H9 (cell line): ENCODE data around the gene TNIP1. TPM values are rescaled to one million over a fixed set of nuclear protein-coding genes. Genes with fewer than 3 reads are reported as not detected.

Experiments used
- DNase-seq: peaks from one replicate; pipeline ENCODE4 v3.0.0-alpha.2; 2017
- H2AFZ ChIP-seq: one replicate; pipeline ENCODE4 v1.6.1; 2013; ENCODE audit warnings: mild to moderate bottlenecking, low read length, control low read depth, moderate library complexity
- H2AK5ac ChIP-seq: 2 replicates; pipeline ENCODE4 v1.6.1; 2013; ENCODE audit warnings: low read length, control low read depth, mixed read lengths; ENCODE audit not compliant: insufficient read length
- H2BK120ac ChIP-seq: one replicate; pipeline ENCODE4 v1.6.1; 2013; ENCODE audit warnings: low read depth, mild to moderate bottlenecking, low read length, control low read depth, inconsistent platforms; ENCODE audit not compliant: poor library complexity, severe bottlenecking
- H2BK12ac ChIP-seq: 2 replicates; pipeline ENCODE4 v1.6.1; 2013; ENCODE audit warnings: low read length, control low read depth, mixed read lengths, low read depth; ENCODE audit not compliant: insufficient read length
- H2BK15ac ChIP-seq: 2 replicates; pipeline ENCODE4 v1.6.1; 2013; ENCODE audit warnings: low read depth, low read length, control low read depth
- H2BK20ac ChIP-seq: one replicate; pipeline ENCODE4 v1.6.1; 2013; ENCODE audit warnings: low read depth, mild to moderate bottlenecking, low read length, control low read depth, inconsistent platforms; ENCODE audit not compliant: poor library complexity, severe bottlenecking
- H2BK5ac ChIP-seq: 2 replicates; pipeline ENCODE4 v1.6.1; 2013; ENCODE audit warnings: low read length, control low read depth, mixed read lengths; ENCODE audit not compliant: insufficient read length
- H3K14ac ChIP-seq: 2 replicates; pipeline ENCODE4 v1.6.1; 2013; ENCODE audit warnings: low read length, control low read depth; ENCODE audit not compliant: insufficient read depth
- H3K18ac ChIP-seq: 2 replicates; pipeline ENCODE4 v1.6.1; 2013; ENCODE audit warnings: low read depth, mild to moderate bottlenecking, mixed read lengths, low read length, control low read depth; ENCODE audit not compliant: insufficient read length
- H3K23ac ChIP-seq: 2 replicates; pipeline ENCODE4 v1.6.1; 2013; ENCODE audit warnings: low read length, control low read depth, mixed read lengths, low read depth; ENCODE audit not compliant: insufficient read length
- H3K23me2 ChIP-seq: 2 replicates; pipeline ENCODE4 v1.6.1; 2013; ENCODE audit warnings: low read depth, mild to moderate bottlenecking, mixed read lengths, low read length, control low read depth; ENCODE audit not compliant: insufficient read length, poor library complexity, severe bottlenecking
- H3K27ac ChIP-seq: 2 replicates; pipeline ENCODE4 v1.5.1; 2013; ENCODE audit warnings: low read length, control low read depth, mixed read lengths, low read depth; ENCODE audit not compliant: insufficient read length
- H3K27me3 ChIP-seq: 2 replicates; pipeline ENCODE4 v1.6.1; 2013; ENCODE audit warnings: low read length, control low read depth, inconsistent platforms; ENCODE audit not compliant: insufficient read depth
- H3K4ac ChIP-seq: 2 replicates; pipeline ENCODE4 v1.6.1; 2013; ENCODE audit warnings: low read depth, mild to moderate bottlenecking, control low read depth, inconsistent platforms, low read length, moderate library complexity
- H3K4me1 ChIP-seq: 2 replicates; pipeline ENCODE4 v1.6.1; 2013; ENCODE audit warnings: low read length, control low read depth, inconsistent platforms; ENCODE audit not compliant: insufficient read depth
- H3K4me2 ChIP-seq: 2 replicates; pipeline ENCODE4 v1.6.1; 2013; ENCODE audit warnings: low read length, control low read depth, mixed read lengths; ENCODE audit not compliant: insufficient read length, insufficient read depth
- H3K56ac ChIP-seq: 2 replicates; pipeline ENCODE4 v1.6.1; 2013; ENCODE audit warnings: low read depth, mild to moderate bottlenecking, mixed read lengths, low read length, control low read depth; ENCODE audit not compliant: insufficient read length
- H3K79me1 ChIP-seq: 2 replicates; pipeline ENCODE4 v1.6.1; 2013; ENCODE audit warnings: low read depth, mild to moderate bottlenecking, moderate library complexity, low read length, control low read depth, inconsistent platforms; ENCODE audit not compliant: insufficient read depth, poor library complexity, severe bottlenecking
- H3K79me2 ChIP-seq: 2 replicates; pipeline ENCODE4 v1.6.1; 2013; ENCODE audit warnings: low read length, control low read depth, inconsistent platforms; ENCODE audit not compliant: insufficient read depth
- H3K9ac ChIP-seq: 2 replicates; pipeline ENCODE4 v1.6.1; 2013; ENCODE audit warnings: low read length, control low read depth, mixed read lengths; ENCODE audit not compliant: insufficient read length; ENCODE audit errors: extremely low read depth
- H3K9me3 ChIP-seq: one replicate; pipeline ENCODE4 v1.6.1; 2013; ENCODE audit warnings: low read depth, low read length, inconsistent platforms; ENCODE audit not compliant: control insufficient read depth
- H3T11ph ChIP-seq: one replicate; pipeline ENCODE4 v1.6.1; 2013; ENCODE audit warnings: mild to moderate bottlenecking, low read length, control low read depth, inconsistent platforms
- H4K20me1 ChIP-seq: one replicate; pipeline ENCODE4 v1.6.1; 2013; ENCODE audit not compliant: control insufficient read depth, insufficient read length, insufficient read depth
- H4K5ac ChIP-seq: 2 replicates; pipeline ENCODE4 v1.6.1; 2013; ENCODE audit warnings: low read depth, mild to moderate bottlenecking, mixed read lengths, low read length, control low read depth; ENCODE audit not compliant: insufficient read length
- H4K8ac ChIP-seq: replicated peaks from 2 replicates; pipeline ENCODE4 v1.6.1; 2013; ENCODE audit warnings: low read length, control low read depth, mixed read lengths, low read depth; ENCODE audit not compliant: insufficient read length
- H4K91ac ChIP-seq: 2 replicates; pipeline ENCODE4 v1.6.1; 2013; ENCODE audit warnings: low read depth, mild to moderate bottlenecking, moderate library complexity, mixed read lengths, low read length, control low read depth; ENCODE audit not compliant: insufficient read length
- H3K27ac Mint-ChIP-seq, 3 experiments: 2 replicates in 2 of 3; 3 replicates in 1 of 3; pipeline ENCODE4 v1.8.0; 2020 to 2021; ENCODE audit warnings: mixed read lengths in 3 of 3, mild to moderate bottlenecking in 1 of 3, moderate library complexity in 1 of 3
- H3K27me3 Mint-ChIP-seq: 2 replicates; pipeline ENCODE4 v1.8.0; 2021; ENCODE audit warnings: low read depth, mild to moderate bottlenecking, moderate library complexity, mixed read lengths
- H3K36me3 Mint-ChIP-seq, 3 experiments: 2 replicates in 2 of 3; 3 replicates in 1 of 3; pipeline ENCODE4 v1.8.0; 2020 to 2021; ENCODE audit warnings: low read depth in 3 of 3, mixed read lengths in 3 of 3; ENCODE audit not compliant: insufficient read depth in 1 of 3
- H3K4me1 Mint-ChIP-seq, 2 experiments: 2 replicates each; pipeline ENCODE4 v1.8.0; 2020; ENCODE audit warnings: mixed read lengths in 2 of 2
- H3K4me3 Mint-ChIP-seq, 2 experiments: 2 replicates in 1 of 2; 3 replicates in 1 of 2; pipeline ENCODE4 v1.8.0; 2020 to 2021; ENCODE audit warnings: mild to moderate bottlenecking in 2 of 2, mixed read lengths in 2 of 2, moderate library complexity in 1 of 2
- H3K9me3 Mint-ChIP-seq, 2 experiments: 2 replicates in 1 of 2; 3 replicates in 1 of 2; pipeline ENCODE4 v1.8.0; 2020; ENCODE audit warnings: mild to moderate bottlenecking in 2 of 2, mixed read lengths in 2 of 2, moderate library complexity in 1 of 2
- CTCF ChIP-seq: fragments of 200-600 bp; sonication (generic); conservative IDR thresholded peaks from 3 replicates; pipeline ENCODE4 v1.8.0; 2021; ENCODE audit warnings: antibody characterized with exemption, mild to moderate bottlenecking
- WGBS: extraction: QIAGEN DNeasy Blood & Tissue Kit; methylation state at CpG from one replicate; pipeline ENCODE4 v1.1.7; 2013; ENCODE audit warnings: missing lambda C conversion rate, low lambda C conversion rate, mixed read lengths; ENCODE audit not compliant: insufficient read length; ENCODE audit errors: extremely low coverage; 5-methylcytosine and 5-hydroxymethylcytosine counted together
- total RNA-seq: library from RNA; stranded (reverse); gene quantifications from 2 replicates; pipeline ENCODE4 v1.2.1, GENCODE V29; 2021

The TNIP1 gene
- total RNA-seq, 1 experiment from 2014 or later = 40.8 TPM

DNA sequence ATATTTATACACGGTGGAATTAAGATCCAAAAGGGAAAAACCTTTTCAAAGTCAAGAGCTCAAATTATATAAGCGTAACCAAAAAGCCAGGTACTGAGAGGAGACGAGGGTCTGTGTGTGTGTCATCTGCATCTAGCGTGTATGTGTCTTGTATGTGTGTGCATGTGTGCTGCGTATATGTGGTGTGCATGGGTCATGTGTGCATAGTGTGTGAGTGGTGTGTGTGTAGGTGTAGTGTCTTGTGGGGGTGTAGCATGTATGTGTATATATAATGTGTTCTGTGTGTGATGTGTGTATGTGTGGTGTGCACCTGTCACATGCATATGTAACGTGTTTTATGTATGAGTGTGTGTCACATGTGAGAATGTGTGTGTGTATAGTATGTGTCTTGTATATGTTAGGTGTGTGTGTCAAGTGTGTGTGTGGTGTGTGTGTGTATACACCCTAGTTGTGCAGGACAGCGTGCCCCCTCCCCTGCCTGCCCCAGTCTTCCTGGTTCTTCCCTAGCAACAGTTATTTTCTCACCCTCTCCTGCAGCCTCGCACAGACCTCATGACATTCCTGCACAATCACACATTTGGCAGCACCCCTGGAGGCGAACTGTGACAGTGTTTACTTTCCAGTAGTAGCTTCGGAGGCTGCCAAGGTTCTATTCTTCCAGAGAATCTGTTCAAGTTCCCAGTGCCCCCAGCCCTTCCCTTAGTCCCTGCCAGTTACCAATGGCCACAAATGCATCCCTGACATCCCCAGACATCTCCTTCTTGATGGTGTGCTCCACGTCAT, 27.1 kb upstream of the TNIP1 start:
- no peaks in the 10 kb centered on the region for H4K20me1 ChIP-seq
- H3K79me2 ChIP-seq = no peaks in the 10 kb centered on the region
- H3K36me3 Mint-ChIP-seq = peaks cover 12 to 41% (median 14%) of the 10 kb centered on the region in 3 experiments; a peak in 6 of 7 replicates

More for the DNA sequence above, 27.1 kb upstream of the TNIP1 start:
- peak overlapping the region in 1 of 3 experiments; percentile 35; a peak in 2 of 7 replicates for H3K27ac Mint-ChIP-seq
- H3K79me1 ChIP-seq = no peaks in the 10 kb centered on the region
- H3T11ph ChIP-seq = no peak overlapping the region
- no peaks in the 10 kb centered on the region for H3K9me3 Mint-ChIP-seq
- H3K4ac ChIP-seq = no peak overlapping the region
- H2AFZ ChIP-seq = no peak overlapping the region
- H3K18ac ChIP-seq = no peak overlapping the region
- no peak overlapping the region for H3K4me2 ChIP-seq
- no peaks in the 10 kb centered on the region for H3K27me3 ChIP-seq
- H3K9ac ChIP-seq = no peak overlapping the region
- H2BK5ac ChIP-seq = no peak overlapping the region
- H2BK120ac ChIP-seq = no peak overlapping the region
- H3K4me1 Mint-ChIP-seq = no peaks in the 10 kb centered on the region
- no peak overlapping the region for H3K27ac ChIP-seq
- H3K4me1 ChIP-seq = no peaks in the 10 kb centered on the region
- no peak overlapping the region for H2BK20ac ChIP-seq
- no CpG with 5 or more reads among the region's 11 CpGs for WGBS
- no peaks in the 10 kb centered on the region for H3K23me2 ChIP-seq
- TF ChIP-seq CTCF = no peak
- H2BK15ac ChIP-seq = no peak overlapping the region
- no peak overlapping the region for H2BK12ac ChIP-seq
- H3K9me3 ChIP-seq = no peaks in the 10 kb centered on the region
- H4K8ac ChIP-seq = no peak overlapping the region
- no peak overlapping the region for H3K14ac ChIP-seq
- no peak for DNase-seq
- H3K23ac ChIP-seq = no peak overlapping the region
- H4K5ac ChIP-seq = no peak overlapping the region
- no peak overlapping the region for H2AK5ac ChIP-seq
- H3K4me3 Mint-ChIP-seq = no peak overlapping the region
- no peaks in the 10 kb centered on the region for H3K27me3 Mint-ChIP-seq
- no peak overlapping the region for H3K56ac ChIP-seq
- no peak overlapping the region for H4K91ac ChIP-seq
